MM.1S (cell line): Measurements from ENCODE around the gene XYLT2.

Experiments
- EZH2 ChIP-seq: fragments of 300-600 bp; sonication (generic); optimal IDR thresholded peaks from 2 replicates; pipeline ENCODE3; 2017; ENCODE audit warnings: low read depth, mild to moderate bottlenecking, antibody characterized with exemption, low read length, mixed read lengths
- TF ChIP-seq, protein P1 (sequence below): fragments of 300-600 bp; sonication (generic); IDR thresholded peaks from 2 replicates; pipeline ENCODE4 v1.5.1; 2016; ENCODE audit warnings: antibody characterized with exemption, low read length, mixed read lengths

DNA sequence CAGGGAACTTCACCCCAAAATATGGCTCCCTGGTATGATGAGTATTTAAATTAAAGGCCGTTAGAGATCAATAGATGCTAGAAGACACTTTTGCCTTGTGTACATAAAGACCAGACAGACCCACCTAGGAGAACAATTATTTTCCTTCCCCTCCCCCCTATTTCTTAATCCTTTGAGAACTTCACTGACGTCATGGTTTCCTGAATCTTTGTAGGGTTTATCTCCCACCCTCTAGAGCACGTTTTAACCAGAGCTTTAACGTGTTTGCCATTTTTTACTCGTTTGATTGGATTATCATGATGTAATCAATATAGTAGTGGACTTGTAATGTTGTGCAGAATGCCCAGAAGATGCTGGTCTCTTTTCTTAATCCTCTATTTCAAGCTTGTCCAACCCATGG is 22.9 kb upstream of the XYLT2 start:
- TF ChIP-seq, protein P1, sequence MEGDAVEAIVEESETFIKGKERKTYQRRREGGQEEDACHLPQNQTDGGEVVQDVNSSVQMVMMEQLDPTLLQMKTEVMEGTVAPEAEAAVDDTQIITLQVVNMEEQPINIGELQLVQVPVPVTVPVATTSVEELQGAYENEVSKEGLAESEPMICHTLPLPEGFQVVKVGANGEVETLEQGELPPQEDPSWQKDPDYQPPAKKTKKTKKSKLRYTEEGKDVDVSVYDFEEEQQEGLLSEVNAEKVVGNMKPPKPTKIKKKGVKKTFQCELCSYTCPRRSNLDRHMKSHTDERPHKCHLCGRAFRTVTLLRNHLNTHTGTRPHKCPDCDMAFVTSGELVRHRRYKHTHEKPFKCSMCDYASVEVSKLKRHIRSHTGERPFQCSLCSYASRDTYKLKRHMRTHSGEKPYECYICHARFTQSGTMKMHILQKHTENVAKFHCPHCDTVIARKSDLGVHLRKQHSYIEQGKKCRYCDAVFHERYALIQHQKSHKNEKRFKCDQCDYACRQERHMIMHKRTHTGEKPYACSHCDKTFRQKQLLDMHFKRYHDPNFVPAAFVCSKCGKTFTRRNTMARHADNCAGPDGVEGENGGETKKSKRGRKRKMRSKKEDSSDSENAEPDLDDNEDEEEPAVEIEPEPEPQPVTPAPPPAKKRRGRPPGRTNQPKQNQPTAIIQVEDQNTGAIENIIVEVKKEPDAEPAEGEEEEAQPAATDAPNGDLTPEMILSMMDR: no peak
- TF ChIP-seq EZH2: no peak
